OCI-LY7 (cell line): ENCODE data around the gene ANKFN1. TPM values are rescaled to one million over a fixed set of nuclear protein-coding genes. Genes with fewer than 3 reads are reported as not detected.

ENCODE experiments used
- BruUV-seq: library from RNA; stranded (reverse); fragments of 400-500 nt; replicated peaks from 2 replicates; lab custom pipeline; 2021; lab: Mats Ljungman, UMichigan
- CTCF ChIA-PET: fragments of 300-600 bp; sonication (Branson Sonifier 250); formaldehyde crosslinking; loops from one replicate; lab custom pipeline; 2022; ENCODE audit warnings: antibody characterized with exemption; ENCODE audit not compliant: unreplicated experiment; lab: Charles Lee
- POLR2A ChIA-PET: fragments of 300-600 bp; sonication (Branson Sonifier 250); formaldehyde crosslinking; loops from one replicate; lab custom pipeline; 2022; ENCODE audit warnings: antibody characterized with exemption; lab: Charles Lee
- DNase-seq: peaks from one replicate; pipeline ENCODE4 v3.0.0-alpha.2; 2015; ENCODE audit warnings: low spot score
- H2AFZ ChIP-seq: fragments of 200-600 bp; sonication (generic), shearing (Covaris generic); 2 replicates; pipeline ENCODE4 v1.6.1; 2014; ENCODE audit warnings: mild to moderate bottlenecking, antibody characterized with exemption, low read length, moderate library complexity
- H3K27ac ChIP-seq: fragments of 200-600 bp; sonication (generic); 2 replicates; pipeline ENCODE4 v1.5.1; 2014; ENCODE audit warnings: mixed run types, low read depth, mild to moderate bottlenecking, moderate library complexity, low read length, inconsistent platforms; ENCODE audit not compliant: poor library complexity, severe bottlenecking
- H3K36me3 ChIP-seq: fragments of 200-600 bp; sonication (generic); 2 replicates; pipeline ENCODE4 v1.6.1; 2014; ENCODE audit warnings: mild to moderate bottlenecking, antibody characterized with exemption, low read length, moderate library complexity, mixed read lengths; ENCODE audit not compliant: insufficient read depth
- H3K4me1 ChIP-seq: fragments of 200-600 bp; sonication (generic); 2 replicates; pipeline ENCODE4 v1.5.1; 2014; ENCODE audit warnings: mild to moderate bottlenecking, low read length; ENCODE audit not compliant: insufficient read depth, poor library complexity, severe bottlenecking
- H3K4me2 ChIP-seq: fragments of 200-600 bp; sonication (generic); 2 replicates; pipeline ENCODE4 v1.6.1; 2014; ENCODE audit warnings: mild to moderate bottlenecking, low read length
- H3K4me3 ChIP-seq: fragments of 200-600 bp; sonication (generic); 2 replicates; pipeline ENCODE4 v1.5.1; 2014; ENCODE audit warnings: mild to moderate bottlenecking, low read depth, low read length; ENCODE audit not compliant: poor library complexity, severe bottlenecking
- H3K79me2 ChIP-seq: fragments of 200-600 bp; sonication (generic); 2 replicates; pipeline ENCODE4 v1.6.1; 2016; ENCODE audit warnings: low read depth, mild to moderate bottlenecking, low read length, moderate library complexity, mixed read lengths; ENCODE audit not compliant: insufficient read depth
- H3K9me2 ChIP-seq: fragments of 200-600 bp; sonication (generic); 2 replicates; pipeline ENCODE4 v1.6.1; 2016; ENCODE audit warnings: mild to moderate bottlenecking, low read length, mixed read lengths; ENCODE audit not compliant: insufficient read depth
- H3K9me3 ChIP-seq: fragments of 200-600 bp; sonication (generic); 2 replicates; pipeline ENCODE4 v1.6.1; 2014; ENCODE audit warnings: mild to moderate bottlenecking, mixed run types, low read length, mixed read lengths
- H4K20me1 ChIP-seq: fragments of 200-600 bp; sonication (generic); 2 replicates; pipeline ENCODE4 v1.6.1; 2014; ENCODE audit warnings: mild to moderate bottlenecking, antibody characterized with exemption, low read length, moderate library complexity, mixed read lengths; ENCODE audit not compliant: insufficient read depth
- CTCF ChIP-seq: fragments of 200-600 bp; sonication (generic); conservative IDR thresholded peaks from 2 replicates; pipeline ENCODE4 v1.5.1; 2014; ENCODE audit warnings: mild to moderate bottlenecking, antibody characterized with exemption, low read length, moderate library complexity, mixed read lengths
- EZH2phosphoT487 ChIP-seq: fragments of 200-600 bp; sonication (generic); IDR thresholded peaks from 2 replicates; pipeline ENCODE4 v1.6.1; 2018; ENCODE audit warnings: low read depth, borderline replicate concordance, mild to moderate bottlenecking, mixed run types, antibody characterized with exemption, low read length, moderate library complexity, mixed read lengths
- intact Hi-C: fragments of 100-400 bp; cut with micrococcal nuclease; formaldehyde crosslinking; loops from one replicate; pipeline ENCODE4 v1.10.0; 2022; ENCODE audit not compliant: unreplicated experiment
- total RNA-seq, 2 experiments: library from RNA; depleted of rRNA in 1 of 2; stranded (reverse); fragments of >200 nt in 1 of 2; shearing (Covaris generic) in 1 of 2; gene quantifications; 2 replicates each; pipeline ENCODE4 v1.2.3, GENCODE V29; 2014 to 2022

Gene ANKFN1
- total RNA-seq, 2 experiments from 2014 or later: 0.67 TPM; not detected in 1

- Histone ChIP-seq H4K20me1 (no peaks in the 10 kb centered on the region), H3K4me2 (no peak overlapping the region), H3K79me2 (no peaks in the 10 kb centered on the region), H3K4me1 (no peaks in the 10 kb centered on the region), H2AFZ (no peak overlapping the region), H3K9me2 (no peaks in the 10 kb centered on the region), H3K27ac (no peak overlapping the region), H3K36me3 (no peaks in the 10 kb centered on the region), H3K9me3 (no peaks in the 10 kb centered on the region), H3K4me3 (no peak overlapping the region)
- ChIA-PET POLR2A (no interaction called here), CTCF (no interaction called here)
- no peak for TF ChIP-seq CTCF
- no peak for TF ChIP-seq EZH2phosphoT487
- DNase-seq: no peak
- intact Hi-C loops: no loop called here
- no TSS peak for BruUV-seq
Measured at GRCh38 chr17:56269556-56270389, 116.5 kb downstream of the ANKFN1 start.

- intact Hi-C loops: no loop called here
- POLR2A ChIA-PET: no interaction called here
Measured at GRCh38 chr17:56274491-56274890, 121.2 kb downstream of the ANKFN1 start.

More at GRCh38 chr17:56274491-56274890, 121.2 kb downstream of the ANKFN1 start:
- no peak overlapping the region for H2AFZ ChIP-seq
- H3K4me3 ChIP-seq: no peak overlapping the region
- H3K9me3 ChIP-seq: no peaks in the 10 kb centered on the region
- no peak for DNase-seq
- H3K79me2 ChIP-seq: no peaks in the 10 kb centered on the region
- no TSS peak for BruUV-seq
- H3K27ac ChIP-seq: no peak overlapping the region
- no peaks in the 10 kb centered on the region for H3K36me3 ChIP-seq
- CTCF ChIA-PET: no interaction called here
- TF ChIP-seq EZH2phosphoT487 (no peak), CTCF (no peak)
- no peaks in the 10 kb centered on the region for H3K9me2 ChIP-seq
- no peaks in the 10 kb centered on the region for H3K4me1 ChIP-seq
- no peak overlapping the region for H3K4me2 ChIP-seq
- no peaks in the 10 kb centered on the region for H4K20me1 ChIP-seq
